ENCODE measurements around the gene PI4K2B.
"Not testable (repeated sequence)": the region's sequence is repeated elsewhere in the genome, so short reads cannot be mapped to it uniquely, and the experiment has no call there.

PI4K2B gene

GRCh38 chr4:25234390-25235370 lies 847 bp downstream of the PI4K2B start:
- Mint-ChIP-seq H3K27ac (peak overlapping the region; percentile 90), H3K36me3 (peaks cover 40% of the 10 kb centered on the region), H3K9me3 (no peaks in the 10 kb centered on the region), H3K4me3 (peak overlapping the region; percentile 75), H3K4me1 (peaks cover 39% of the 10 kb centered on the region)
- ATAC-seq (peak; percentile 86), DNase-seq (ENCODE audit: low spot score in 2 of 2) (peak; percentile 42 to 80)

DNA sequence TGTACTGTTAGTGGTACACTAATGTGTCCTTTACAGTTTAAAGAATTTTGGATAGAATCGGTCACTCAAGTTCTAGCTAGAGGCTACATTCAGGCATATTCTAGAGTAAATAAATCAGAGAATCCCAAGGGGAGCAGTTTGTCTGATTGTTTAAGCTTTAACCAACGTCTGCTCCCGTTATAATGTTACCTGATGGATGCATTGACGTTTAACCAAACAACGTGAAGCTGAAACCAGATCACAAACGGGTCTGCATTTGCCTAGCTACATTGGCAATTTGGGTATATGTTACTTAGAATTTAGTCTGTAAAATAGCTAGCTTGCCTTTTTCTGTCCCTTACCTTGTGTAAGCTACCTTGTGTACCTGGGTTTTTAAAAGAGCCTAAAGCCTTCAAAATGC lies 1.6 kb downstream of the PI4K2B start:
- Mint-ChIP-seq H3K9me3 (no peaks in the 10 kb centered on the region), H3K4me1 (peaks cover 46% of the 10 kb centered on the region), H3K4me3 (peak overlapping the region; percentile 75), H3K36me3 (peaks cover 40% of the 10 kb centered on the region), H3K27ac (peak overlapping the region; percentile 90)
- ATAC-seq (no peak), DNase-seq (ENCODE audit: low spot score in 2 of 2) (no peak)

DNA sequence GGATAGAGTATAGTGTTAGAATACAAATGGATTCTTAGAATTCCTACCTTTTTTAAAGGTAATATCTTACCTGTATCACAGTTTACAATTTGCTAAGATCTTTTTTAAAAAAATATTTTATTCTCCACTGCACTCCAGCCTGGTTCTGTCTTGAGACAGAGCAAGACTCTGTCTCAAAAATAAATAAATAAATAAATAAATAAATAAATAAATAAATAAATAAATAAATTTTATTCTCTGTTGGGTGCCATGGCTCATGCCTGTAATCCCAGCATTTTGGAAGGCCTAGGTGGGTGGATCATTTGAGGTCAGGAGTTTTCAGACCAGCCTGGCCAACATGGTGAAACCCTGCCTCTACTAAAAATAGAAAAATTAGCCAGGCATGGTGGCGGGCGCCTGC lies 2.2 kb downstream of the PI4K2B start:
- peaks cover 40% of the 10 kb centered on the region for H3K36me3 Mint-ChIP-seq
- H3K27ac Mint-ChIP-seq: not testable (repeated sequence)

GRCh38 chr4:25236971-25237370 lies 3.1 kb downstream of the PI4K2B start:
- ATAC-seq (no peak), DNase-seq (ENCODE audit: low spot score in 2 of 2) (no peak)
- Mint-ChIP-seq H3K9me3 (no peaks in the 10 kb centered on the region), H3K4me3 (no peak overlapping the region), H3K27ac (peak overlapping the region; percentile 19), H3K4me1 (peaks cover 57% of the 10 kb centered on the region), H3K36me3 (peaks cover 40% of the 10 kb centered on the region)

More for the DNA sequence above, 2.2 kb downstream of the PI4K2B start:
- Mint-ChIP-seq H3K4me1 (peaks cover 52% of the 10 kb centered on the region), H3K4me3 (peak overlapping the region; percentile 75)
- not testable (repeated sequence) for DNase-seq (ENCODE audit: low spot score in 2 of 2); H3K9me3 Mint-ChIP-seq; ATAC-seq

DNA sequence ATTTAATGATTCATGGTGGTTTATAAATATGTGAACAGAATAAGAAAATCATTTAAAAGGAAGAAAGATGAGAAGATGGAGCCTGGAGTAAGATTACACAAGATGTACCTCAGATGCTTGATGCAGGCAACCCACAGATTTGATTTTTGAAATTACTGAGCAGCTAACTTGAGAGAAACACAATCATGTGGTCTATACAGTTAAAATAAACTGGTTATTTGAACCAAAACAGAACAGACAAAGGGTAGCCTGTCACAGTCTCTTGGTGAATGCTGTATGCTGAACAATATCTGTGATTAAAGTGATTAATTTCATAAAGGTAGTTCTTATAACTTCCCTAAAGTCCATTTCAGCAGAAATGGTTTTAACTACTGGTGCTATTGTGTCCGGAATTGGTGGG lies 4.2 kb downstream of the PI4K2B start:
- no peak overlapping the region for H3K4me3 Mint-ChIP-seq
- peaks cover 32% of the 10 kb centered on the region for H3K36me3 Mint-ChIP-seq
- H3K9me3 Mint-ChIP-seq: no peaks in the 10 kb centered on the region
- peaks cover 48% of the 10 kb centered on the region for H3K4me1 Mint-ChIP-seq
- no peak overlapping the region for H3K27ac Mint-ChIP-seq
- no peak for DNase-seq (ENCODE audit: low spot score in 2 of 2)
- ATAC-seq: no peak

- H3K27ac Mint-ChIP-seq; ATAC-seq; H3K9me3 Mint-ChIP-seq; DNase-seq (ENCODE audit: low spot score in 2 of 2); H3K4me3 Mint-ChIP-seq: not testable (repeated sequence)
- peaks cover 17% of the 10 kb centered on the region for H3K36me3 Mint-ChIP-seq
- H3K4me1 Mint-ChIP-seq: peaks cover 50% of the 10 kb centered on the region
Observed at GRCh38 chr4:25239528-25239927, 5.7 kb downstream of the PI4K2B start.

DNA sequence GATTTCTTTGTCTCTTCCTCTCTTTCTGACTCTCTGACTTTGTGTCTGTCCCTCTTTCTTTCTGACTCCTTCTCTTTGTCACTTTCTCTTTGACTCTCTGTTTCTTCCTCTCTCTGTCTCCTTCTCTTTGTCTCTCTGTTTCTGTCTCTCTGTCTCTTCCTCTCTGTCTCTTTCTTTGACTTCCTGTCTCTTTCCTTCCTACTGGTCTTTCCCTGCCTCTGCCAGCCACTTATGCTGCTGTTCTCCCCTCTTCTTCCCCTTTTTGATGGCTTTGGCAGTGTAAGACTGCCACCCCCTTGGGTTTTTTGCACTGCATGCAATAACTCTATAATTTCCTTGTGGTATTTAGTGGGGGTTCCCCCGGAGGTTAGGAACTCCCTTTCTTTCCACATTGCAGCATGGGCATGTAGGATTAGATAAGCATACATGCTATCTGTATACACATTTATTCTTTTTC lies 6.9 kb downstream of the PI4K2B start:
- peak overlapping the region; percentile 21 for H3K4me3 Mint-ChIP-seq
- peaks cover 50% of the 10 kb centered on the region for H3K4me1 Mint-ChIP-seq
- not testable (repeated sequence) for DNase-seq (ENCODE audit: low spot score in 2 of 2); H3K36me3 Mint-ChIP-seq; H3K9me3 Mint-ChIP-seq
- ATAC-seq: peak; percentile 74
- peak overlapping the region; percentile 1 for H3K27ac Mint-ChIP-seq

DNA sequence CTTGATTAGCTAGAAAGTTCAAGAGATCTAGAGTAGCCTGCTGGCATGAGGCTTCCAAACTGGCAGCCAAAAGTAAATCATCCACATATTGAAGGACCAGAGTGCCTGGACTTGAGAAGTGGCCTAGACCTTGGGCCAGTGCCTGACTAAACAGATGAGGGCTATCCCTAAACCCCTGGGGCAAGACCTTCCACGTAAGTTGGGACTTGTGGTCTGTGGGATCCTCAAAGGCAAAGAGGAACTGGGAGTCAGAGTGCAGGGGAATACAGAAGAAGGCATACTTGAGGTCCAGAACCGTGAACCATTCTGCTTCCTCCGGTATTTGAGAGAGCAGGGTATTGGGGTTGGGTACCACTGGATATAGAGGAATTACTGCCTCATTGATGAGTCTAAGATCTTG lies 8.4 kb downstream of the PI4K2B start:
- H3K9me3 Mint-ChIP-seq; H3K27ac Mint-ChIP-seq; DNase-seq (ENCODE audit: low spot score in 2 of 2); H3K36me3 Mint-ChIP-seq; ATAC-seq; H3K4me3 Mint-ChIP-seq: not testable (repeated sequence)
- H3K4me1 Mint-ChIP-seq: peaks cover 52% of the 10 kb centered on the region

DNA sequence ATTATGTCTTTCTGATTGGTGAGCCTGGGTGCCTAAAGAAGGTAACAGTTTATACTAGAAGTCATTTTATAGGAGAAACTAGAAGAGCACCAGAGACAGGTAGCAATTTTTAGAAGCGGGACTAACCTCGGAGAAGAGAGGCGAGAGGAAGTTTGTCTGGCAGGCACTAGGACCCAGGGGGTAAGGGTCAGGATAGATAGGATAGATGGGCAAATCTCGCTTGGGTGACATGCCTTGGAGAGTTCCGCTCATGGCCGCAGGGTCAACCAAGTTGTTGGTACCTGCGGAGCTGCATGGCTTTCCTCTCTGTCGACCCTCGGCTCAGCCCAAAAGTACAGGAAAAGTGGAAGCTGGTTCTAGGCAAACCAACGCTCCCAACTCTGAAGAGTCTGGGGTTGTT lies 11.3 kb downstream of the PI4K2B start:
- DNase-seq (ENCODE audit: low spot score in 2 of 2) (no peak), ATAC-seq (no peak)
- peaks cover 50% of the 10 kb centered on the region for H3K4me1 Mint-ChIP-seq
- no peak overlapping the region for H3K4me3 Mint-ChIP-seq
- peak overlapping the region; percentile 61 for H3K27ac Mint-ChIP-seq
- peaks cover 6% of the 10 kb centered on the region for H3K36me3 Mint-ChIP-seq
- no peaks in the 10 kb centered on the region for H3K9me3 Mint-ChIP-seq

- H3K27ac Mint-ChIP-seq: no peak overlapping the region
- no peaks in the 10 kb centered on the region for H3K9me3 Mint-ChIP-seq
- H3K4me3 Mint-ChIP-seq: no peak overlapping the region
- peaks cover 53% of the 10 kb centered on the region for H3K4me1 Mint-ChIP-seq
- DNase-seq (ENCODE audit: low spot score in 2 of 2) (no peak), ATAC-seq (no peak)
- H3K36me3 Mint-ChIP-seq: peaks cover 6% of the 10 kb centered on the region
Observed at GRCh38 chr4:25246680-25247611, 13.1 kb downstream of the PI4K2B start.

DNA sequence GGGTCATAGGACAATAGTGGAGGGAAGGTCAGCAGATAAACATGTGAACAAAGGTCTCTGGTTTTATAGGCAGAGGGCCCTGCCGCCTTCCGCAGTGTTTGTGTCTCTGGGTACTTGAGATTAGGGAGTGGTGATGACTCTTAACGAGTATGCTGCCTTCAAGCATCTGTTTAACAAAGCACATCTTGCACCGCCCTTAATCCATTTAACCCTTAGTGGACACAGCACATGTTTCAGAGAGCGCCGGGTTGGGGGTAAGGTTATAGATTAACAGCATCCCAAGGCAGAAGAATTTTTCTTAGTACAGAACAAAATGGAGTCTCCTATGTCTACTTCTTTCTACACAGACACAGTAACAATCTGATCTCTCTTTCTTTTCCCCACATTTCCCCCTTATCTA lies 15.0 kb downstream of the PI4K2B start:
- ATAC-seq; H3K27ac Mint-ChIP-seq; DNase-seq (ENCODE audit: low spot score in 2 of 2); H3K9me3 Mint-ChIP-seq; H3K4me3 Mint-ChIP-seq; H3K36me3 Mint-ChIP-seq: not testable (repeated sequence)
- peaks cover 51% of the 10 kb centered on the region for H3K4me1 Mint-ChIP-seq

DNA sequence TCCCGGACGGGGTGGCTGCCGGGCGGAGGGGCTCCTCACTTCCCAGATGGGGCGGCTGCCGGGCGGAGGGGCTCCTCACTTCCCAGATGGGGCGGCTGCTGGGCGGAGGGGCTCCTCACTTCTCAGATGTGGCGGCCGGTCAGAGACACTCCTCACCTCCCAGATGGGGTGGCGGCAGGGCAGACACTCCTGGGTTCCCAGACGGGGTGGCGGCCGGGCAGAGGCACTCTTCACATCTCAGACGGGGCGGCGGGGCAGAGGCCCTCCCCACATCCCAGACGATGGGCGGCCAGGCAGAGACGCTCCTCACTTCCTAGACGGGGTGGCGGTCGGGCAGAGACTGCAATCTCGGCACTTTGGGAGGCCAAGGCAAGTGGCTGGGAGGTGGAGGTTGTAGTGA lies 15.7 kb downstream of the PI4K2B start:
- ATAC-seq; DNase-seq (ENCODE audit: low spot score in 2 of 2); H3K4me3 Mint-ChIP-seq; H3K9me3 Mint-ChIP-seq; H3K27ac Mint-ChIP-seq; H3K36me3 Mint-ChIP-seq: not testable (repeated sequence)
- peaks cover 46% of the 10 kb centered on the region for H3K4me1 Mint-ChIP-seq

DNA sequence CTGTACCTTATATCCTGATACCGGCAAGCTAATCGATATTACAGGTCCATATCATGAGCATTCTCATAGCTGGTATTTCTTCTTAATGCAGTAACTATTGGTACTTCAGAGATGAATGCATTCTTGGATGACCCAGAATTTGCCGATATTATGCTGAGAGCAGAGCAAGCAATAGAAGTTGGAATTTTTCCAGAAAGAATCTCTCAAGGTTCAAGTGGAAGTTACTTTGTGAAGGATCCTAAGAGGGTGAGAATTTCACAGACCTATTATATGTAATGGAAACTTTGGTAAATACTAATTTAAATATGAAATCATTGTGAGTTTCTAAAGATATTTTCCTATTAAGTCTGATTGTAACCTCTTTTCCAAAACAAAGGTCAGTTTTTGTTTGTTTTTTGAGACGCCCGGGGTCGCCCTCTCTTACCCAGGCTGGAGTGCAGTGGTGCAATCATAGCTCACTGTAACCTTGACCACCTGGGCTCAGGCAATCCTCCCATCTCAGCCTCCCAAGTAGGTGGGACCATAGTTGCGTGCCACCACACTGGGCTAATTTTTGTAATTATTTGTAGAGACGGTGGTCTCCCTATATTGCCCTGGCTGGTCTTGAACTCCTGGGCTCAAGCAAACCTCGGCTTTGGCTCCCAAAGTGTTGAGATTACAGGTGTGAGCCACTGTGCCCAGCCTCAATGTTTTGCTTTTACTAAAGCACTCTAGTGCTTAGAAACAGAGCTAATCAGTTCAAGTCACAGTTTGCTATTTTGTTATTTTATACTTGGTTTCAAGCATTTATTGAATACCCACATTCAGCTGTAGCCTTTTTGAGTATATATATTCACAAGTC lies 18.6 kb downstream of the PI4K2B start:
- peaks cover 39% of the 10 kb centered on the region for H3K36me3 Mint-ChIP-seq
- DNase-seq (ENCODE audit: low spot score in 2 of 2) (no peak), ATAC-seq (no peak)
- H3K27ac Mint-ChIP-seq: no peak overlapping the region
- H3K4me3 Mint-ChIP-seq: no peak overlapping the region
- peaks cover 30% of the 10 kb centered on the region for H3K4me1 Mint-ChIP-seq
- H3K9me3 Mint-ChIP-seq: no peaks in the 10 kb centered on the region

DNA sequence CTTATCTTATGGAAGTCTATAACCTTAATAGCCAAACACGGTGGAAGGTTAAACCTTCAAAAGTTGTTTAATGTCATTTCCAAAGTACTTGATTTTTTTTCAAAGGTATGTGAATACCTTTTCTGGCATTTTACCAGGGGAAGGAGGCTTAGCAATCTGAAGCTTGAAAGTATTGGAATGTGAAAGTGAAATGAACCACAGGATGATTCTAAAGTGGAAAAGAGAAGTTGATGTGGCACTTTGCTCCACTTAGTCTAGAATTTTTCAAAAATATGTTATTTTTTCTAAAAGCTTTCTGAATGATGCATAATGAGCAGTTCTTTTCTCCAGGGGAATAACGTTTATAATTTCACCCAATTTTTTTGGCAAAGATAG lies 19.2 kb downstream of the PI4K2B start:
- ATAC-seq: no peak
- peaks cover 25% of the 10 kb centered on the region for H3K4me1 Mint-ChIP-seq
- no peak overlapping the region for H3K4me3 Mint-ChIP-seq
- H3K9me3 Mint-ChIP-seq: no peaks in the 10 kb centered on the region
- no peak overlapping the region for H3K27ac Mint-ChIP-seq
- no peak for DNase-seq (ENCODE audit: low spot score in 2 of 2)
- peaks cover 44% of the 10 kb centered on the region for H3K36me3 Mint-ChIP-seq

Data from stimulated activated effector memory CD8-positive, alpha-beta T cell treated with anti-CD3 and anti-CD28 coated beads, Interleukin-12 subunit alpha, Interleukin-12 subunit beta, amount 100 ng/mL, for 72 hours (primary cell).